ENCODE data around the gene SLC30A2. TPM values are rescaled to one million over a fixed set of nuclear protein-coding genes. Genes with fewer than 3 reads are reported as not detected.

The SLC30A2 gene
- total RNA-seq, 1 experiment from 2014 or later: 0.35 TPM

DNA sequence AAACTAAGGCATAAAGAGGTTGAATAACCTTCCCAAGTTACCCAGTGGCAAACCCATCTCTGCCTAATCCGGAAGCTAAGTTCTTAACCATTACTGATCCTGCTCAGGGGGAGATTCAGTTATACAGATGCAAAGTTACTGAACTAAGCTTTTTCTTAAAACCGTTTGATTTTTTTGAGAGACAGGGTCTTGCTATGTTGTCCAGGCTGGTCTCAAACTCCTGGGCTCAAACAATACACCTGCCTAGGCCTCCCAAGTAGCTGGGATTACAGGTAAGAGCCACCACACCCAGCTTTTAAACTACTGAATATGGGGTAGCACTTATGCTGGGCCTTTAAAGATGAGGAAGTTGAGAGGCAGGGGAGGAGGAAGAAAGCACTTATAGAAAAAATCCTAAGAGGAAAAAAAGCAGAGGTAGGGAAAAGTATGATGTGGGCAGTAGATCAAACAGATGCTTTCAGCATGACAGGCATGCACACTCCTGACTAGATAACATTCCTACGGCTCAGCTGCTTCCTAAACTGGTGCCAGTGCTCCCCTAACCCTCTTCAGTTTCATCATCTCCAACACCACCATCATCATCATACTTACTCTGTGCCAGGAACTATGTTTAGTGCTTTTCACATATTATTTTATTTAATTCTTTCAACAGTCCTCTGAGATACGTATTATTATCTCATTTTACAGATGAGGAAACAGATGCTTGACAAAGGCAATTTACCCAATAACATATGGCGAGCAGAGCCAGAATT, 53.8 kb downstream of the SLC30A2 start:
- Histone ChIP-seq H3K79me2 (ENCODE audit: insufficient read depth, low read length) (no peaks in the 10 kb centered on the region), H3K14ac (ENCODE audit: insufficient read depth, low read length) (no peak overlapping the region), H4K91ac (ENCODE audit: insufficient read length, low read depth, low read length) (no peak overlapping the region), H2BK120ac (ENCODE audit: low read depth, low read length, poor library complexity, severe bottlenecking) (no peak overlapping the region), H3K9ac (ENCODE audit: extremely low read depth, insufficient read length, low read length) (no peak overlapping the region), H2BK5ac (ENCODE audit: insufficient read length, low read length) (no peak overlapping the region), H3K27ac (ENCODE audit: insufficient read length, low read depth, low read length) (no peak overlapping the region), H2BK15ac (ENCODE audit: low read depth, low read length) (no peak overlapping the region), H3K4ac (ENCODE audit: low read depth, low read length) (no peak overlapping the region), H2BK12ac (ENCODE audit: insufficient read length, low read depth, low read length) (no peak overlapping the region), H2BK20ac (ENCODE audit: low read depth, low read length, poor library complexity, severe bottlenecking) (no peak overlapping the region), H4K20me1 (ENCODE audit: control insufficient read depth, insufficient read depth, insufficient read length) (no peaks in the 10 kb centered on the region), H3K56ac (ENCODE audit: insufficient read length, low read depth, low read length) (no peak overlapping the region), H3T11ph (ENCODE audit: low read length) (no peak overlapping the region), H3K18ac (ENCODE audit: insufficient read length, low read depth, low read length) (no peak overlapping the region), H2AFZ (ENCODE audit: low read length) (no peak overlapping the region), H3K4me1 (ENCODE audit: insufficient read depth, low read length) (peaks cover 3% of the 10 kb centered on the region; the same call in 1 of the 2 replicates), H4K8ac (replicated peaks; ENCODE audit: insufficient read length, low read depth, low read length) (no peak overlapping the region), H3K23me2 (ENCODE audit: insufficient read length, low read depth, low read length, poor library complexity, severe bottlenecking) (peaks cover 1% of the 10 kb centered on the region), H3K4me2 (ENCODE audit: insufficient read depth, insufficient read length, low read length) (no peak overlapping the region), H4K5ac (ENCODE audit: insufficient read length, low read depth, low read length) (no peak overlapping the region), H3K9me3 (ENCODE audit: control insufficient read depth, low read depth, low read length) (no peaks in the 10 kb centered on the region), H2AK5ac (ENCODE audit: insufficient read length, low read length) (no peak overlapping the region), H3K23ac (ENCODE audit: insufficient read length, low read depth, low read length) (no peak overlapping the region), H3K79me1 (ENCODE audit: insufficient read depth, low read depth, low read length, poor library complexity, severe bottlenecking) (no peaks in the 10 kb centered on the region), H3K27me3 (ENCODE audit: insufficient read depth, low read length) (no peaks in the 10 kb centered on the region)
- H3K4me3 Mint-ChIP-seq: no peak overlapping the region
- H3K4me1 Mint-ChIP-seq: peaks cover 14 to 21% of the 10 kb centered on the region in 2 experiments
- TF ChIP-seq, protein P1, sequence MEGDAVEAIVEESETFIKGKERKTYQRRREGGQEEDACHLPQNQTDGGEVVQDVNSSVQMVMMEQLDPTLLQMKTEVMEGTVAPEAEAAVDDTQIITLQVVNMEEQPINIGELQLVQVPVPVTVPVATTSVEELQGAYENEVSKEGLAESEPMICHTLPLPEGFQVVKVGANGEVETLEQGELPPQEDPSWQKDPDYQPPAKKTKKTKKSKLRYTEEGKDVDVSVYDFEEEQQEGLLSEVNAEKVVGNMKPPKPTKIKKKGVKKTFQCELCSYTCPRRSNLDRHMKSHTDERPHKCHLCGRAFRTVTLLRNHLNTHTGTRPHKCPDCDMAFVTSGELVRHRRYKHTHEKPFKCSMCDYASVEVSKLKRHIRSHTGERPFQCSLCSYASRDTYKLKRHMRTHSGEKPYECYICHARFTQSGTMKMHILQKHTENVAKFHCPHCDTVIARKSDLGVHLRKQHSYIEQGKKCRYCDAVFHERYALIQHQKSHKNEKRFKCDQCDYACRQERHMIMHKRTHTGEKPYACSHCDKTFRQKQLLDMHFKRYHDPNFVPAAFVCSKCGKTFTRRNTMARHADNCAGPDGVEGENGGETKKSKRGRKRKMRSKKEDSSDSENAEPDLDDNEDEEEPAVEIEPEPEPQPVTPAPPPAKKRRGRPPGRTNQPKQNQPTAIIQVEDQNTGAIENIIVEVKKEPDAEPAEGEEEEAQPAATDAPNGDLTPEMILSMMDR (conservative IDR thresholded peaks at IDR 0.05): no peak
- no CpG with 5 or more reads among the region's 5 CpGs for WGBS (ENCODE audit: extremely low coverage, insufficient read length, low lambda C conversion rate)
- no peak for DNase-seq
- H3K9me3 Mint-ChIP-seq: no peaks in the 10 kb centered on the region
- H3K27ac Mint-ChIP-seq: peak overlapping the region in 1 of 3 experiments; percentile 45; a peak in 1 of 7 replicates
- H3K36me3 Mint-ChIP-seq (ENCODE audit: insufficient read depth in 1 of 3, low read depth in 3 of 3): peaks cover 3 to 8% (median 4%) of the 10 kb centered on the region in 3 experiments; a peak in 6 of 7 replicates
- H3K27me3 Mint-ChIP-seq (ENCODE audit: low read depth): no peaks in the 10 kb centered on the region
